GM19240 (cell line): Measurements from ENCODE around the gene OR10C1.

Experiments
- DNase-seq: peaks from one replicate; pipeline ENCODE4 v3.0.0; 2011; ENCODE audit warnings: low spot score; ENCODE audit not compliant: insufficient read length

The OR10C1 gene

GRCh38 chr6:29477923-29478450, 38.9 kb downstream of the OR10C1 start:
- no peak for DNase-seq

GRCh38 chr6:29478740-29479139, 39.6 kb downstream of the OR10C1 start:
- no peak for DNase-seq

GRCh38 chr6:29479560-29479959, 40.5 kb downstream of the OR10C1 start:
- no peak for DNase-seq

DNA sequence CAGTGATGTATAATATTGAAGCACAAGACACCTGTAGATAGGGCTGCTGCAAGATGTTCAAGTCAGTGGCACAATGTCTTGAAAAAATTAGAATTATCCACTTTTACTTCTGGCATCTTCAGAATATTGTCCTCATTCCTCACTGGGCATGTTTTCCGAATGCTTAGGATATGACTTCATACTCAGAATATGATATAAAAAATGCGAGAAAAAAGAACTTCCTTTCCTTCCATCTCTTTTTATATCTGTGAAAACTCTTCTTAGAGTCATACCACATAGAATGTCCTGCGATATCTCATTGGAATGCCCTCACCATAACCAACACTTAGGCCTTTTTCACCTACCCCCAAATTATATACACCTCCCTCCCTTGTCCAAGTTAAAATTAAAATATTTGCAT, 44.1 kb downstream of the OR10C1 start:
- no peak for DNase-seq

DNA sequence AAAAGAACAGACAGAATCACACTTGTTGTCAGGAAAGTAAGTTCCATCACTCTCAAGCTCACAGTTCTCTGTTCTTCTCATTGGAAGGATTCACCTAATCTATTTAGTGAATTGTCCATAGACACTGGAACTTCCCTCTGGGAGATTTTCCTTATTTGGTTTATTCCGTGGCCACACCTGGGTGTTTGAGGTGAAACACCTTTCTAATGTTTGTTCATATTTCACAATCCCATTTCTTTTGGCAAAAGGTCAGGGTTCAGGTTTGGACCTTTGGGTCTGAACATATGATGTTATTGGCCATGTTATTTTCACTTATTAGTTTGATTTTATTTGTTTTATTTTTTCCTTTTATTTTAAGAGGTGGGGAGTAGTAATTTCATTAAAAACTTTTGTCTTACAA, 44.6 kb downstream of the OR10C1 start:
- no peak for DNase-seq

- no peak for DNase-seq
Observed at GRCh38 chr6:29486577-29486976, 47.5 kb downstream of the OR10C1 start.

DNA sequence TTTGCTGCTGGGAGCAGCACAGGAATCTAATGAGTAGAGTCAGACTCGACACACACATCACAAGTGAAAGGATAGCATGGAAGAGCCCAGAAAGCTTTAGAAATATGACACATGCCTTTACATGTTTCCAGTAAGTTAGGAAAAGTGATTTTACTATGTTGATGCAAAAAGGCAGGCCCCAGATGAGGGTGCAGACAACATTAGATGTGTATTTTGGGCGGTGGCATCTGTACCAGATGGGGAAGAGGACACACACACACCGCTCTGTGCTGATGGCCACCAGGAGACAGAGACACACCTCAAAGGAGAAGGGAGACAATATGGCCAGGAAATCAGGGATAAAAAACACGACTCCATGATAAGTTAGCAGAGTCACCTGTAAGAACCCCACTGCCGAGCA, 48.0 kb downstream of the OR10C1 start:
- DNase-seq = no peak

DNA sequence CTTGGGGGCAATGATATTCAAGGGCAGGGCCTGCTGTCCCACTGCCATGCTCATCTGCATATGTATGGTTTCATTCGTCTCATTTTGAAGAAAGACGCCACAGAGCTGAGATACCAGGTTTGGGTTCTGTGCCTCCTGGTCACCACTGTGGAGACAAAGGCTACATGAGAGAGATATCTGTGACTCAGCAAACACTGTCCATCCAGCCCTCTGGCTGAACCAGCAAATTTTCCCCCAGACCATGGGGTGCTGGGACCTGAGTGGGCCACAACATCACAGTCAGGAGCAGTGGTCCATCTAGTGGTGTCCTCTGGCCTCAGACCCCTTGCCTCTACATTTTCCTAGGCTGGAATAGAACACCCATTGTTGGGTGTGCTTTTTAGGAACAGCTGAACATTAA, 48.6 kb downstream of the OR10C1 start, which contains the start of gene MAS1L:
Gene MAS1L, minus strand, starts transcription at position 297 of the 400 bp plus-strand sequence. Its CDS starts 54 bp downstream, at position 243.
- DNase-seq = no peak

- no peak for DNase-seq
Observed at GRCh38 chr6:29488874-29489273, 49.8 kb downstream of the OR10C1 start.

GRCh38 chr6:29489286-29489685, 50.2 kb downstream of the OR10C1 start:
- no peak for DNase-seq

DNA sequence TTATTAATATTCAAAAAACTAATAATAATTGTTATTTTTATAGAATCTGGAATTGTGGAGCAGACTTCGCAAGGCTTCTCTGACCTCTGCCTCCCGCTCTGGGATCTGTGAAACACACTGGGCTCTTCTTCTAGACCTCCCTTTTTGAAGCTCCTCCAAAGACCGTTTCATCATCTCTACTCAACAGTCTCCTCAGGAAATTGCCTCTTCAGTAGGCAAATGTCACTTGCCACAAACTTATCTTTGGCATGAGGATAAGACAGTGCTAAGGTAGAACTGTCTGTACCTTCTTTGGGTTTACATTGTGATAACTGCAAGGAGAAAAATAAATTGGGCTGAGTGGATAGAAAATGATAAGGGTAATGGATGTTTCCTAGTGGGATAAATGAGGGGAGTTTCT, 50.9 kb downstream of the OR10C1 start:
- no peak for DNase-seq

- no peak for DNase-seq
Observed at GRCh38 chr6:29490552-29490951, 51.4 kb downstream of the OR10C1 start.
